ENCODE measurements around the gene BPIFA2. TPM values are rescaled to one million over a fixed set of nuclear protein-coding genes. Genes with fewer than 3 reads are reported as not detected.

BPIFA2 gene
- polyA plus RNA-seq, 3 donors = not detected

DNA sequence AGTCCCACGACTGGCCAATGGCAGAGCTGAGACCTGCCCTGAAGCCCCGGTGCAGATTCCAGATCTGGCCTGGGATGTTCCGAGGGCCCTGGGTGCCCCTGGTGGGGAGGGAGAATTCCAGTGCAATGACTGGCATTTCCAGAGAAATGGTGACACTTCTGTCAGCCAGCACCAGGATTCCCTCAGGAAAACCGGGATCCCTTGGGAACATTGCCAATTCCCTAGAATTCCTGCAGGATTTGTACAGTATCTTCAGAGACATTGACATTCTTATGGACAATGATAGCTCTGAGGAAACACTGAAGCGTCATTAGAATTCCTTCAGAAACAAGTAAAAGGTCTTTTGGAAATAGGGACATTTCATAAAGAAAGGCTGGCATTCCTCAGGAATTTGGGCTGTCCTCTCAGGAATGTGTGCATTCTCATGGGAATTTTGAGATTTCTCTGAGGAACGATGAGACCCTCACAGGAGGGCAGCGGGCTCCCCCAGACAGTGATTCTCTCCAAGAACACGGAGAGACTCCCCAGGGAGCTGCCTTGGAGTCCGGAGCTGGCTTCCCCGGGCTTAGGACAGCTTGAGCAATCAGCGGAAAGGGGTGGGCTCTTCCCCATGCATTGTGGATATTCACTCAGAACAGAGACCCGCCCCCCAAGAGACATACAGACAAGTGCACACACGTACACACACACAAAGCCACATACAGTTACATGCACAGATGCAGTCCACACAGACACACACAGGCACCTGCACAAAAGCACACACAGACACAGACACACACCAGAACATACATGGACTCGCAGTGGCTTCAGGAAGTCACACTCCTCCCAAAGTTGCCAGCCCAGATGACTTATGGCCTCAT lies 35.2 kb upstream of the BPIFA2 start:
- H3K27me3 Mint-ChIP-seq (ENCODE audit: low read depth in 3 of 3) = peaks cover under 1 to 9% (median 5%) of the 10 kb centered on the region in 3 donors
- Histone ChIP-seq H3K4me3 (replicated peaks in 1 of 3; ENCODE audit: low read depth in 2 of 3, low read length in 3 of 3) (no peak overlapping the region), H2AFZ (ENCODE audit: insufficient read depth, low read depth, low read length, poor library complexity, severe bottlenecking) (no peak overlapping the region), H3K9me3 (replicated peaks in 1 of 2; ENCODE audit: control insufficient read depth in 1 of 2, insufficient read depth in 1 of 2, low read length in 2 of 2) (no peaks in the 10 kb centered on the region), H3K36me3 (replicated peaks in 1 of 2; ENCODE audit: control insufficient read depth in 1 of 2, insufficient read depth in 2 of 2, low read length in 2 of 2) (no peaks in the 10 kb centered on the region), H3K79me2 (ENCODE audit: insufficient read depth, low read length) (no peaks in the 10 kb centered on the region), H4K20me1 (ENCODE audit: insufficient read depth, low read length) (no peaks in the 10 kb centered on the region), H3K27me3 (ENCODE audit: control insufficient read depth in 2 of 2, insufficient read depth in 2 of 2, low read length in 2 of 2) (no peaks in the 10 kb centered on the region), H3K4me1 (ENCODE audit: control insufficient read depth in 1 of 2, insufficient read depth in 2 of 2, low read length in 2 of 2) (no peaks in the 10 kb centered on the region), H3K4me2 (replicated peaks; ENCODE audit: extremely low read depth, low read length, poor library complexity, severe bottlenecking) (no peak overlapping the region), H3K27ac (ENCODE audit: low read depth in 1 of 2, low read length in 2 of 2) (no peak overlapping the region), H3K9ac (ENCODE audit: insufficient read depth, low read length, poor library complexity, severe bottlenecking) (no peak overlapping the region)
- no peak for DNase-seq
- 61% methylated on average over 13 of the region's 14 CpGs for WGBS (ENCODE audit: insufficient coverage)
- H3K36me3 Mint-ChIP-seq = no peaks in the 10 kb centered on the region
- no peak overlapping the region for H3K27ac Mint-ChIP-seq
- no peak overlapping the region for H3K4me3 Mint-ChIP-seq
- H3K4me1 Mint-ChIP-seq = no peaks in the 10 kb centered on the region
- intact Hi-C loops (cut with micrococcal nuclease) = no loop called here
- TF ChIP-seq, protein P1, sequence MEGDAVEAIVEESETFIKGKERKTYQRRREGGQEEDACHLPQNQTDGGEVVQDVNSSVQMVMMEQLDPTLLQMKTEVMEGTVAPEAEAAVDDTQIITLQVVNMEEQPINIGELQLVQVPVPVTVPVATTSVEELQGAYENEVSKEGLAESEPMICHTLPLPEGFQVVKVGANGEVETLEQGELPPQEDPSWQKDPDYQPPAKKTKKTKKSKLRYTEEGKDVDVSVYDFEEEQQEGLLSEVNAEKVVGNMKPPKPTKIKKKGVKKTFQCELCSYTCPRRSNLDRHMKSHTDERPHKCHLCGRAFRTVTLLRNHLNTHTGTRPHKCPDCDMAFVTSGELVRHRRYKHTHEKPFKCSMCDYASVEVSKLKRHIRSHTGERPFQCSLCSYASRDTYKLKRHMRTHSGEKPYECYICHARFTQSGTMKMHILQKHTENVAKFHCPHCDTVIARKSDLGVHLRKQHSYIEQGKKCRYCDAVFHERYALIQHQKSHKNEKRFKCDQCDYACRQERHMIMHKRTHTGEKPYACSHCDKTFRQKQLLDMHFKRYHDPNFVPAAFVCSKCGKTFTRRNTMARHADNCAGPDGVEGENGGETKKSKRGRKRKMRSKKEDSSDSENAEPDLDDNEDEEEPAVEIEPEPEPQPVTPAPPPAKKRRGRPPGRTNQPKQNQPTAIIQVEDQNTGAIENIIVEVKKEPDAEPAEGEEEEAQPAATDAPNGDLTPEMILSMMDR (IDR thresholded peaks at IDR 0.05) = no peak
- peaks cover 0 to 2% (median 0%) of the 10 kb centered on the region in 7 donors for H3K9me3 Mint-ChIP-seq

DNA sequence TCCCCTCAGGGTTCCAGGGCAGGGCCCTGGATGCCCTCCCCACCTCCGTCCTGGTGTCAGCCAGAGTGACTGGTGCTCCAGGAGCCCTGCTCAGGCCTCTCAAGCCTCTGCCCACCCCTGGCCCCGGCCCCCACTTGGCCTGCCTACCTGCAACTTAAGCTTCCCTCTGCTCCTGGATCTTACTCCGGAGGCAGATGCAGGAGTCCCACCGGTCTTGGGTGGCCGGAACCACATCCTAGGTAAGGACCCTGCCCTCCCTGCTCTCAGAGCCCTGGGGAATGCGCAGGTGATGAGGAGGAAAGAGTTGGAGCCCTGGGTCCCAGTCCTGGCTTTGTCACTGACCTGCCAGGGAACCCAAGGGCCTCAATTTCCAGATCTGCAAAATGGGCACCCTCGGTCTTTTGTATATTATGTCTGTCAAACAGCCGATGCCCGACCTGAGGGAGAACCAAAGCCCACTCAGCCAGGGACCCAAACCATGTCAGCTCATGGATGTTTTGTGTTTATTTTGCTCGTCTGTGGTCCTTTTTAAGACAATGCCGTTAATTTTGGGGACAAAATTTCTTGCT lies 34.5 kb upstream of the BPIFA2 start:
- TF ChIP-seq, protein P1 (IDR thresholded peaks at IDR 0.05) = no peak
- H3K4me3 Mint-ChIP-seq = no peak overlapping the region
- Histone ChIP-seq H4K20me1 (ENCODE audit: insufficient read depth, low read length) (no peaks in the 10 kb centered on the region), H3K9me3 (replicated peaks in 1 of 2; ENCODE audit: control insufficient read depth in 1 of 2, insufficient read depth in 1 of 2, low read length in 2 of 2) (no peaks in the 10 kb centered on the region), H2AFZ (ENCODE audit: insufficient read depth, low read depth, low read length, poor library complexity, severe bottlenecking) (no peak overlapping the region), H3K4me2 (replicated peaks; ENCODE audit: extremely low read depth, low read length, poor library complexity, severe bottlenecking) (no peak overlapping the region), H3K36me3 (replicated peaks in 1 of 2; ENCODE audit: control insufficient read depth in 1 of 2, insufficient read depth in 2 of 2, low read length in 2 of 2) (no peaks in the 10 kb centered on the region), H3K4me3 (replicated peaks in 1 of 3; ENCODE audit: low read depth in 2 of 3, low read length in 3 of 3) (no peak overlapping the region), H3K27me3 (ENCODE audit: control insufficient read depth in 2 of 2, insufficient read depth in 2 of 2, low read length in 2 of 2) (no peaks in the 10 kb centered on the region), H3K4me1 (ENCODE audit: control insufficient read depth in 1 of 2, insufficient read depth in 2 of 2, low read length in 2 of 2) (no peaks in the 10 kb centered on the region), H3K27ac (ENCODE audit: low read depth in 1 of 2, low read length in 2 of 2) (no peak overlapping the region), H3K9ac (ENCODE audit: insufficient read depth, low read length, poor library complexity, severe bottlenecking) (no peak overlapping the region), H3K79me2 (ENCODE audit: insufficient read depth, low read length) (no peaks in the 10 kb centered on the region)
- no peaks in the 10 kb centered on the region for H3K36me3 Mint-ChIP-seq
- H3K4me1 Mint-ChIP-seq = no peaks in the 10 kb centered on the region
- H3K27ac Mint-ChIP-seq = no peak overlapping the region
- intact Hi-C loops (cut with micrococcal nuclease) = no loop called here
- 87% methylated on average over 4 of the region's 11 CpGs for WGBS (ENCODE audit: insufficient coverage)
- DNase-seq = no peak
- peaks cover 0 to 5% (median 2%) of the 10 kb centered on the region in 7 donors for H3K9me3 Mint-ChIP-seq
- peaks cover 4 to 9% (median 5%) of the 10 kb centered on the region in 3 donors for H3K27me3 Mint-ChIP-seq (ENCODE audit: low read depth in 3 of 3)

Measured in CD14-positive monocyte (primary cell).